Measurements from ENCODE around the gene C1R.

GRCh38 chr12:7103837-7104584 lies 11.8 kb upstream of the C1R start:
- TF ChIP-seq, protein P1, sequence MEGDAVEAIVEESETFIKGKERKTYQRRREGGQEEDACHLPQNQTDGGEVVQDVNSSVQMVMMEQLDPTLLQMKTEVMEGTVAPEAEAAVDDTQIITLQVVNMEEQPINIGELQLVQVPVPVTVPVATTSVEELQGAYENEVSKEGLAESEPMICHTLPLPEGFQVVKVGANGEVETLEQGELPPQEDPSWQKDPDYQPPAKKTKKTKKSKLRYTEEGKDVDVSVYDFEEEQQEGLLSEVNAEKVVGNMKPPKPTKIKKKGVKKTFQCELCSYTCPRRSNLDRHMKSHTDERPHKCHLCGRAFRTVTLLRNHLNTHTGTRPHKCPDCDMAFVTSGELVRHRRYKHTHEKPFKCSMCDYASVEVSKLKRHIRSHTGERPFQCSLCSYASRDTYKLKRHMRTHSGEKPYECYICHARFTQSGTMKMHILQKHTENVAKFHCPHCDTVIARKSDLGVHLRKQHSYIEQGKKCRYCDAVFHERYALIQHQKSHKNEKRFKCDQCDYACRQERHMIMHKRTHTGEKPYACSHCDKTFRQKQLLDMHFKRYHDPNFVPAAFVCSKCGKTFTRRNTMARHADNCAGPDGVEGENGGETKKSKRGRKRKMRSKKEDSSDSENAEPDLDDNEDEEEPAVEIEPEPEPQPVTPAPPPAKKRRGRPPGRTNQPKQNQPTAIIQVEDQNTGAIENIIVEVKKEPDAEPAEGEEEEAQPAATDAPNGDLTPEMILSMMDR (conservative IDR thresholded peaks at IDR 0.05; ENCODE audit: low read length), result no peak
- TF ChIP-seq EZH2phosphoT487 (IDR thresholded peaks at IDR 0.05; ENCODE audit: borderline replicate concordance), result no peak
